Endothelial cell of umbilical vein (primary cell): ENCODE results near the gene EXD3. TPM values are rescaled to one million over a fixed set of nuclear protein-coding genes. Genes with fewer than 3 reads are reported as not detected.

Source experiments
- BruUV-seq: library from RNA; stranded (reverse); fragments of 400-500 nt; replicated peaks from 2 replicates; lab custom pipeline; 2021; lab: Mats Ljungman, UMichigan
- CTCF ChIA-PET: fragments of 300-600, 350-600 bp; sonication (Branson Sonifier 250); formaldehyde crosslinking; loops from one replicate; lab custom pipeline; 2021; ENCODE audit warnings: antibody characterized with exemption, inconsistent platforms; lab: Charles Lee
- POLR2A ChIA-PET: fragments of 300-600, 350-600 bp; sonication (Branson Sonifier 250); formaldehyde crosslinking; loops from one replicate; lab custom pipeline; 2021; ENCODE audit warnings: antibody characterized with exemption, inconsistent platforms; lab: Charles Lee
- DNase-seq: peaks from one replicate; pipeline ENCODE4 v3.0.0-alpha.2; 2011; ENCODE audit warnings: low read depth, low spot score
- FAIRE-seq: peaks from 2 replicates; lab custom pipeline; 2011; peaks lifted over from hg19 to GRCh38; lab: Jason Lieb, UNC
- H2AFZ ChIP-seq: 2 replicates; pipeline ENCODE4 v1.6.0; 2012; ENCODE audit warnings: low read depth, low read length, control low read depth, inconsistent platforms
- H3K27ac ChIP-seq: 2 replicates; pipeline ENCODE4 v1.5.1; 2011; ENCODE audit warnings: low read depth, mild to moderate bottlenecking, control low read depth, low read length, moderate library complexity; ENCODE audit not compliant: insufficient read depth
- H3K27me3 ChIP-seq, 2 experiments: 2 replicates each; pipeline versions ENCODE4 v1.6.0 to v1.6.1; 2011; ENCODE audit warnings: low read length in 2 of 2, mixed read lengths in 1 of 2; ENCODE audit not compliant: control insufficient read depth in 2 of 2, insufficient read depth in 2 of 2
- H3K36me3 ChIP-seq, 2 experiments: 2 replicates in 1 of 2; 3 replicates in 1 of 2; pipeline ENCODE4 v1.5.1; 2011; ENCODE audit warnings: low read length in 2 of 2, mild to moderate bottlenecking in 1 of 2, moderate library complexity in 1 of 2; ENCODE audit not compliant: control insufficient read depth in 2 of 2, insufficient read depth in 2 of 2; ENCODE audit errors: extremely low read depth in 1 of 2
- H3K4me1 ChIP-seq: 3 replicates; pipeline ENCODE4 v1.5.1; 2011; ENCODE audit warnings: mild to moderate bottlenecking, low read length; ENCODE audit not compliant: control insufficient read depth, insufficient read depth; ENCODE audit errors: extremely low read depth
- H3K4me2 ChIP-seq: 2 replicates; pipeline ENCODE4 v1.6.1; 2011; ENCODE audit warnings: low read length, control low read depth, mixed read lengths; ENCODE audit not compliant: insufficient read depth
- H3K4me3 ChIP-seq, 3 experiments: fragments of 200-600 bp in 1 of 3; sonication (generic), shearing (Covaris generic) in 1 of 3; replicated peaks in 1 of 3; 2 replicates each; pipeline ENCODE4 v1.5.1; 2011 to 2016; ENCODE audit warnings: control low read depth in 3 of 3, low read length in 3 of 3, mild to moderate bottlenecking in 2 of 3, inconsistent platforms in 1 of 3, low read depth in 1 of 3, moderate library complexity in 1 of 3; ENCODE audit not compliant: insufficient read depth in 1 of 3
- H3K79me2 ChIP-seq: 2 replicates; pipeline ENCODE4 v1.6.0; 2012; ENCODE audit warnings: low read length, inconsistent platforms; ENCODE audit not compliant: control insufficient read depth, insufficient read depth
- H3K9ac ChIP-seq: replicated peaks from 2 replicates; pipeline ENCODE3; 2011; ENCODE audit warnings: low read length, control low read depth; ENCODE audit not compliant: insufficient read depth; ENCODE audit errors: extremely low read depth
- H3K9me1 ChIP-seq: replicated peaks from 3 replicates; pipeline ENCODE4 v1.6.0; 2011; ENCODE audit warnings: mild to moderate bottlenecking, low read length; ENCODE audit not compliant: control insufficient read depth, insufficient read depth; ENCODE audit errors: extremely low read depth
- H3K9me3 ChIP-seq: replicated peaks from 2 replicates; pipeline ENCODE4 v1.5.1; 2012; ENCODE audit warnings: low read length, inconsistent platforms; ENCODE audit not compliant: control insufficient read depth, insufficient read depth
- H4K20me1 ChIP-seq: replicated peaks from 2 replicates; pipeline ENCODE3; 2011; ENCODE audit warnings: mild to moderate bottlenecking, low read length; ENCODE audit not compliant: control insufficient read depth, insufficient read depth; ENCODE audit errors: extremely low read depth
- CTCF ChIP-seq, 2 donors: IDR thresholded peaks; 1 replicate in 1 of 2; 2 replicates in 1 of 2; pipeline ENCODE4 v1.5.1; 2011; ENCODE audit warnings: low read length in 2 of 2, mild to moderate bottlenecking in 2 of 2, moderate library complexity in 2 of 2, control low read depth in 1 of 2, inconsistent platforms in 1 of 2, low read depth in 1 of 2; ENCODE audit not compliant: insufficient read depth in 1 of 2; ENCODE audit errors: extremely low read depth in 1 of 2
- EZH2 ChIP-seq: IDR thresholded peaks from 2 replicates; pipeline ENCODE4 v1.6.1; 2012; ENCODE audit warnings: borderline replicate concordance, low read depth, mild to moderate bottlenecking, moderate library complexity, low read length, inconsistent platforms; ENCODE audit not compliant: severe bottlenecking
- FOS ChIP-seq: IDR thresholded peaks from 2 replicates; pipeline ENCODE4 v1.6.1; 2011; ENCODE audit warnings: mild to moderate bottlenecking, low read length, moderate library complexity, borderline replicate concordance; ENCODE audit not compliant: insufficient read depth
- GATA2 ChIP-seq: IDR thresholded peaks from 2 replicates; pipeline ENCODE4 v1.7.0; 2011; ENCODE audit warnings: low read depth, mild to moderate bottlenecking, moderate library complexity, mixed read lengths, low read length; ENCODE audit not compliant: insufficient read length, insufficient read depth
- JUN ChIP-seq: IDR thresholded peaks from 2 replicates; pipeline ENCODE4 v1.6.1; 2011; ENCODE audit warnings: borderline replicate concordance, low read depth; ENCODE audit not compliant: insufficient read length, insufficient read depth
- MAX ChIP-seq: IDR thresholded peaks from 2 replicates; pipeline ENCODE4 v1.6.1; 2011; ENCODE audit not compliant: insufficient read depth, insufficient read length
- MYC ChIP-seq: IDR thresholded peaks from one replicate; pipeline ENCODE4 v1.6.1; 2011; ENCODE audit warnings: mild to moderate bottlenecking, low read depth, low read length
- POLR2A ChIP-seq: IDR thresholded peaks from 2 replicates; pipeline ENCODE4 v1.6.1; 2012; ENCODE audit warnings: low read depth, mild to moderate bottlenecking, control low read depth, low read length
- POLR2AphosphoS5 ChIP-seq: IDR thresholded peaks from 2 replicates; pipeline ENCODE4 v1.6.1; 2012; ENCODE audit warnings: low read depth, mild to moderate bottlenecking, control low read depth, low read length, moderate library complexity; ENCODE audit not compliant: insufficient read depth
- dilution Hi-C: fragments of 300-500 bp; cut with MboI; formaldehyde crosslinking; loops from one replicate; pipeline ENCODE4 v1.15.0; 2019; ENCODE audit warnings: low sequenced_read_pairs; ENCODE audit not compliant: extremely low pct_ligation_motif_present
- intact Hi-C: fragments of 100-400 bp; cut with micrococcal nuclease; formaldehyde crosslinking; loops from one replicate; pipeline ENCODE4 v1.10.0; 2022
- polyA plus RNA-seq, 4 experiments: library from polyadenylated mRNA; depleted of rRNA in 3 of 4; stranded (reverse) in 3 of 4; unstranded in 1 of 4; fragments of >200 nt; gene quantifications; 2 replicates each; pipeline versions ENCODE4 v1.2.1 to v1.2.3, GENCODE V29; 2011 to 2012; ENCODE audit warnings: missing spikeins in 1 of 4
- total RNA-seq: library from RNA; stranded (reverse); gene quantifications from 2 replicates; pipeline ENCODE4 v1.2.3, GENCODE V29; 2021

EXD3 gene
- total and polyA plus RNA-seq, 2 donors (not counting 3 experiments of a cell fraction or from before 2014, with no cell fraction given) = 17.7 to 30.3 TPM

- Histone ChIP-seq H4K20me1 (no peaks in the 10 kb centered on the region), H3K9me1 (no peaks in the 10 kb centered on the region), H3K27ac (no peak overlapping the region), H3K36me3 (no peaks in the 10 kb centered on the region), H3K4me2 (no peak overlapping the region), H3K9ac (no peak overlapping the region), H3K4me3 (no peak overlapping the region), H3K27me3 (no peaks in the 10 kb centered on the region), H2AFZ (no peak overlapping the region), H3K4me1 (peaks cover 30% of the 10 kb centered on the region), H3K79me2 (no peaks in the 10 kb centered on the region), H3K9me3 (no peaks in the 10 kb centered on the region)
- no TSS peak for BruUV-seq
- DNase-seq (no peak), FAIRE-seq (no peak)
- CTCF ChIA-PET = no interaction called here
- POLR2A ChIA-PET = no interaction called here
- intact Hi-C loops (no loop called here), dilution Hi-C loops (no loop called here)
- TF ChIP-seq MYC = no peak
- TF ChIP-seq JUN = no peak
- TF ChIP-seq FOS = no peak
- TF ChIP-seq POLR2AphosphoS5 = no peak
- TF ChIP-seq POLR2A = no peak
- no peak for TF ChIP-seq CTCF (IDR thresholded peaks at IDR 0.05; ENCODE audit: extremely low read depth in 1 of 2, insufficient read depth in 1 of 2, low read depth in 1 of 2, low read length in 2 of 2)
- TF ChIP-seq EZH2 = no peak
- TF ChIP-seq MAX = no peak
- no peak for TF ChIP-seq GATA2
Observed at GRCh38 chr9:137308057-137308619, 114.8 kb downstream of the EXD3 start.
